AG04450 (cell line): ENCODE data around the gene MYL12A. TPM values are rescaled to one million over a fixed set of nuclear protein-coding genes. Genes with fewer than 3 reads are reported as not detected.
"Not testable (repeated sequence)": the region's sequence is repeated elsewhere in the genome, so short reads cannot be mapped to it uniquely, and the experiment has no call there.

Experiments
- CTCF ChIA-PET: fragments of 300-600, 350-600 bp; formaldehyde crosslinking; extraction: SDS; loops from one replicate; lab custom pipeline; 2022; ENCODE audit warnings: antibody characterized with exemption, inconsistent platforms; lab: Charles Lee
- POLR2A ChIA-PET: fragments of 350-600 bp; formaldehyde crosslinking; extraction: SDS; loops from one replicate; lab custom pipeline; 2021; ENCODE audit warnings: antibody characterized with exemption, inconsistent platforms; lab: Yijun Ruan, JAX
- DNase-seq: peaks from one replicate; pipeline ENCODE4 v3.0.0-alpha.2; 2011; ENCODE audit warnings: low read depth, low spot score
- H3K27ac ChIP-seq: one replicate; pipeline ENCODE4 v1.5.1; 2012; ENCODE audit warnings: low read depth, low read length, control low read depth
- H3K27me3 ChIP-seq: one replicate; pipeline ENCODE4 v1.6.0; 2012; ENCODE audit warnings: low read length; ENCODE audit not compliant: control insufficient read depth, insufficient read depth
- H3K4me3 ChIP-seq: 2 replicates; pipeline ENCODE4 v1.5.1; 2011; ENCODE audit warnings: mild to moderate bottlenecking, low read depth, low read length, control low read depth
- H3K9me3 ChIP-seq: 2 replicates; pipeline ENCODE4 v1.5.1; 2012; ENCODE audit warnings: low read length; ENCODE audit not compliant: control insufficient read depth, insufficient read depth
- CTCF ChIP-seq: IDR thresholded peaks from 2 replicates; pipeline ENCODE4 v1.5.1; 2011; ENCODE audit warnings: low read depth, low read length, control low read depth, inconsistent platforms
- polyA plus RNA-seq: library from polyadenylated mRNA; depleted of rRNA; stranded (reverse); fragments of >200 nt; gene quantifications from 2 replicates; pipeline ENCODE4 v1.2.3, GENCODE V29; 2011

The MYL12A gene
- polyA plus RNA-seq, 1 experiment: 751 TPM

- no peaks in the 10 kb centered on the region for H3K9me3 ChIP-seq
- no peaks in the 10 kb centered on the region for H3K27me3 ChIP-seq
- no peak for TF ChIP-seq CTCF
- ChIA-PET POLR2A (no interaction called here), CTCF (no interaction called here)
- H3K4me3 ChIP-seq: no peak overlapping the region
- DNase-seq: no peak
- H3K27ac ChIP-seq: no peak overlapping the region
Measured at GRCh38 chr18:3269241-3269913, 21.8 kb downstream of the MYL12A start.

- ChIA-PET POLR2A (no interaction called here), CTCF (no interaction called here)
- no peak overlapping the region for H3K27ac ChIP-seq
- H3K27me3 ChIP-seq: no peaks in the 10 kb centered on the region
- no peak for DNase-seq
- no peaks in the 10 kb centered on the region for H3K9me3 ChIP-seq
- TF ChIP-seq CTCF: no peak
- no peak overlapping the region for H3K4me3 ChIP-seq
Measured at GRCh38 chr18:3269914-3270299, 22.3 kb downstream of the MYL12A start.

GRCh38 chr18:3273042-3273441 lies 25.4 kb downstream of the MYL12A start:
- CTCF ChIA-PET: interaction anchor here (0.7 to 7.1 kb wide), 2 partner anchors 9 to 393 kb away, joined by 3 to 48 read pairs; no protein-coding TSS in a partner anchor

GRCh38 chr18:3277643-3278213 lies 30.1 kb downstream of the MYL12A start:
- H3K9me3 ChIP-seq, H3K4me3 ChIP-seq, DNase-seq, POLR2A ChIA-PET, H3K27ac ChIP-seq, H3K27me3 ChIP-seq: not testable (repeated sequence)
- CTCF ChIA-PET: interaction anchor here (0.6 to 7.1 kb wide), 5 partner anchors 20 to 592 kb away, joined by 3 to 48 read pairs (median 4); no protein-coding TSS in a partner anchor

More at GRCh38 chr18:3273042-3273441, 25.4 kb downstream of the MYL12A start:
- Histone ChIP-seq H3K27ac (no peak overlapping the region), H3K27me3 (no peaks in the 10 kb centered on the region), H3K9me3 (no peaks in the 10 kb centered on the region), H3K4me3 (no peak overlapping the region)
- DNase-seq: no peak
- no peak for TF ChIP-seq CTCF
- POLR2A ChIA-PET: no interaction called here

- Histone ChIP-seq H3K9me3 (no peaks in the 10 kb centered on the region), H3K27ac (no peak overlapping the region), H3K27me3 (no peaks in the 10 kb centered on the region), H3K4me3 (no peak overlapping the region)
- POLR2A ChIA-PET: no interaction called here
- no peak for DNase-seq
- TF ChIP-seq CTCF: no peak
- CTCF ChIA-PET: interaction anchor here (0.5 to 7.1 kb wide), 6 partner anchors 19 to 719 kb away, joined by 3 to 48 read pairs (median 4); no protein-coding TSS in a partner anchor
Measured at GRCh38 chr18:3279201-3280185, 31.9 kb downstream of the MYL12A start.
